Measurements from ENCODE around the gene MSANTD7.
"Not testable (repeated sequence)": the region's sequence is repeated elsewhere in the genome, so short reads cannot be mapped to it uniquely, and the experiment has no call there.

The MSANTD7 gene

GRCh38 chr10:14864466-14864865 lies 26.4 kb downstream of the MSANTD7 start:
- peak; percentile 95 for TF ChIP-seq ZNF146 (tag by site-specific recombination; IDR thresholded peaks at IDR 0.05)
- H3K4me1 ChIP-seq (ENCODE audit: control insufficient read depth, insufficient read depth, low read length); H3K27ac ChIP-seq (ENCODE audit: extremely low read depth, low read depth, low read length); H3K9me3 ChIP-seq (ENCODE audit: control insufficient read depth, insufficient read depth, low read depth, low read length); H3K4me3 ChIP-seq (ENCODE audit: low read depth, low read length); POLR2A ChIA-PET; CTCF ChIA-PET: not testable (repeated sequence)
- peaks cover 30 to 51% of the 10 kb centered on the region in 2 experiments for H3K36me3 ChIP-seq (ENCODE audit: control insufficient read depth in 2 of 2, insufficient read depth in 1 of 2, low read length in 2 of 2)

GRCh38 chr10:14864871-14865270 lies 26.8 kb downstream of the MSANTD7 start:
- CTCF ChIA-PET; H3K4me1 ChIP-seq (ENCODE audit: control insufficient read depth, insufficient read depth, low read length); H3K27ac ChIP-seq (ENCODE audit: extremely low read depth, low read depth, low read length); H3K9me3 ChIP-seq (ENCODE audit: control insufficient read depth, insufficient read depth, low read depth, low read length); H3K4me3 ChIP-seq (ENCODE audit: low read depth, low read length); POLR2A ChIA-PET: not testable (repeated sequence)
- TF ChIP-seq SCRT1 (tag by site-specific recombination; IDR thresholded peaks at IDR 0.05; ENCODE audit: borderline replicate concordance) (peak; percentile 84; the same call in 1 of the 2 replicates), SCRT2 (tag by site-specific recombination; IDR thresholded peaks at IDR 0.05) (peak; percentile 88)
- H3K36me3 ChIP-seq (ENCODE audit: control insufficient read depth in 2 of 2, insufficient read depth in 1 of 2, low read length in 2 of 2), result peaks cover 33 to 55% of the 10 kb centered on the region in 2 experiments

- H3K9me3 ChIP-seq (ENCODE audit: control insufficient read depth, insufficient read depth, low read depth, low read length), result no peaks in the 10 kb centered on the region
- H3K4me1 ChIP-seq (ENCODE audit: control insufficient read depth, insufficient read depth, low read length), result no peaks in the 10 kb centered on the region
- H3K27ac ChIP-seq (ENCODE audit: extremely low read depth, low read depth, low read length), result no peak overlapping the region
- no peak for TF ChIP-seq ZSCAN30 (tag by site-specific recombination; IDR thresholded peaks at IDR 0.05)
- no peak for TF ChIP-seq ZNF600 (tag by site-specific recombination; IDR thresholded peaks at IDR 0.05)
- no peak for TF ChIP-seq WT1 (tag by site-specific recombination; IDR thresholded peaks at IDR 0.05)
- TF ChIP-seq SCRT1 (tag by site-specific recombination; IDR thresholded peaks at IDR 0.05; ENCODE audit: borderline replicate concordance), result no peak
- TF ChIP-seq ZNF501 (tag by site-specific recombination; IDR thresholded peaks at IDR 0.05), result no peak
- TF ChIP-seq ZNF416 (tag by site-specific recombination; IDR thresholded peaks at IDR 0.05), result no peak
- H3K4me3 ChIP-seq (ENCODE audit: low read depth, low read length), result no peak overlapping the region
- ChIA-PET POLR2A (no interaction called here), CTCF (interaction anchor here (0.6 to 1.4 kb wide), 2 partner anchors 16 to 336 kb away, joined by 4 to 8 read pairs; no protein-coding TSS in a partner anchor)
- peaks cover 25 to 41% of the 10 kb centered on the region in 2 experiments for H3K36me3 ChIP-seq (ENCODE audit: control insufficient read depth in 2 of 2, insufficient read depth in 1 of 2, low read length in 2 of 2)
Observed at GRCh38 chr10:14873090-14873760, 35.1 kb downstream of the MSANTD7 start.

- Histone ChIP-seq H3K36me3 (ENCODE audit: control insufficient read depth in 2 of 2, insufficient read depth in 1 of 2, low read length in 2 of 2) (peaks cover 10 to 17% of the 10 kb centered on the region in 2 experiments), H3K4me1 (ENCODE audit: control insufficient read depth, insufficient read depth, low read length) (no peaks in the 10 kb centered on the region), H3K4me3 (ENCODE audit: low read depth, low read length) (no peak overlapping the region), H3K27ac (ENCODE audit: extremely low read depth, low read depth, low read length) (no peak overlapping the region), H3K9me3 (ENCODE audit: control insufficient read depth, insufficient read depth, low read depth, low read length) (no peaks in the 10 kb centered on the region)
- TF ChIP-seq ZNF292 (tag by site-specific recombination; IDR thresholded peaks at IDR 0.05; ENCODE audit: borderline replicate concordance, low read depth), result no peak
- TF ChIP-seq ZNF548 (tag by site-specific recombination; IDR thresholded peaks at IDR 0.05), result no peak
- no peak for TF ChIP-seq REPIN1 (tag by site-specific recombination; IDR thresholded peaks at IDR 0.05; ENCODE audit: low read depth)
- TF ChIP-seq ZBTB7A (tag by site-specific recombination; IDR thresholded peaks at IDR 0.05; ENCODE audit: low read depth), result no peak
- TF ChIP-seq ZFP69B (tag by site-specific recombination; IDR thresholded peaks at IDR 0.05), result no peak
- CTCF ChIA-PET, result interaction anchor here (0.6 to 1.4 kb wide), 3 partner anchors 9 to 1764 kb away, joined by 3 to 5 read pairs (median 3); no protein-coding TSS in a partner anchor
- POLR2A ChIA-PET, result interaction anchor here (4.9 kb wide), 1 partner anchor 38 kb away, joined by 68 read pairs; the partner anchor contains the start of genes CDNF, HSPA14 and MSANTD7
Observed at GRCh38 chr10:14875941-14876340, 37.8 kb downstream of the MSANTD7 start.

GRCh38 chr10:14876764-14877163 lies 38.7 kb downstream of the MSANTD7 start:
- Histone ChIP-seq H3K27ac (ENCODE audit: extremely low read depth, low read depth, low read length) (0 out of 2 replicates have a peak overlapping the region, but pooled peaks have one; percentile 2), H3K4me3 (ENCODE audit: low read depth, low read length) (no peak overlapping the region), H3K36me3 (ENCODE audit: control insufficient read depth in 2 of 2, insufficient read depth in 1 of 2, low read length in 2 of 2) (peaks cover 3 to 16% of the 10 kb centered on the region in 2 experiments; a peak in 2 of 3 replicates), H3K4me1 (ENCODE audit: control insufficient read depth, insufficient read depth, low read length) (no peaks in the 10 kb centered on the region), H3K9me3 (ENCODE audit: control insufficient read depth, insufficient read depth, low read depth, low read length) (no peaks in the 10 kb centered on the region)
- CTCF ChIA-PET, result interaction anchor here (0.8 to 1.4 kb wide), 3 partner anchors 10 to 95 kb away, joined by 3 to 5 read pairs (median 3); no protein-coding TSS in a partner anchor
- POLR2A ChIA-PET, result interaction anchor here (1.3 to 4.9 kb wide), 3 partner anchors 11 to 39 kb away, joined by 3 to 68 read pairs (median 6); partner anchors contain the start of genes CDNF, HSPA14 and MSANTD7
- 0 out of 2 replicates have a peak, but pooled peaks have one; percentile 16 for TF ChIP-seq ZBTB20 (tag by site-specific recombination; IDR thresholded peaks at IDR 0.05)
- no peak for TF ChIP-seq ZNF830 (tag by site-specific recombination; IDR thresholded peaks at IDR 0.05; ENCODE audit: low read depth)

All from HEK293 (cell line).